ENCODE measurements around the gene TSPEAR.

Gene TSPEAR

GRCh38 chr21:44531606-44532564, 179.5 kb downstream of the TSPEAR start:
- no peaks in the 10 kb centered on the region for H3K36me3 Mint-ChIP-seq (ENCODE audit: insufficient read depth)
- no peaks in the 10 kb centered on the region for H3K4me1 Mint-ChIP-seq (ENCODE audit: low read depth in 2 of 2)
- peaks cover 7 to 33% of the 10 kb centered on the region in 2 donors for H3K27me3 Mint-ChIP-seq
- DNase-seq = no peak
- ATAC-seq (replicated peaks) = no peak
- no peak overlapping the region for H3K27ac Mint-ChIP-seq
- H3K4me3 Mint-ChIP-seq = no peak overlapping the region
- H3K9me3 Mint-ChIP-seq = no peaks in the 10 kb centered on the region

- no peaks in the 10 kb centered on the region for H3K4me1 Mint-ChIP-seq (ENCODE audit: low read depth in 2 of 2)
- ATAC-seq (replicated peaks) (no peak), DNase-seq (no peak)
- no peak overlapping the region for H3K4me3 Mint-ChIP-seq
- no peaks in the 10 kb centered on the region for H3K36me3 Mint-ChIP-seq (ENCODE audit: insufficient read depth)
- no peaks in the 10 kb centered on the region for H3K9me3 Mint-ChIP-seq
- peaks cover 7 to 33% of the 10 kb centered on the region in 2 donors for H3K27me3 Mint-ChIP-seq
- H3K27ac Mint-ChIP-seq = no peak overlapping the region
These were observed 180.3 kb downstream of the TSPEAR start for GRCh38 chr21:44530903-44531605.

- Mint-ChIP-seq H3K9me3 (no peaks in the 10 kb centered on the region), H3K27me3 (peaks cover 7 to 33% of the 10 kb centered on the region in 2 donors), H3K27ac (no peak overlapping the region), H3K4me1 (ENCODE audit: low read depth in 2 of 2) (no peaks in the 10 kb centered on the region), H3K4me3 (no peak overlapping the region), H3K36me3 (ENCODE audit: insufficient read depth) (no peaks in the 10 kb centered on the region)
- ATAC-seq (replicated peaks) (no peak), DNase-seq (no peak)
These were observed 181.0 kb downstream of the TSPEAR start for GRCh38 chr21:44530221-44530902.

GRCh38 chr21:44529503-44530125, 181.8 kb downstream of the TSPEAR start:
- H3K4me1 Mint-ChIP-seq (ENCODE audit: low read depth in 2 of 2) = no peaks in the 10 kb centered on the region
- H3K36me3 Mint-ChIP-seq (ENCODE audit: insufficient read depth) = no peaks in the 10 kb centered on the region
- no peaks in the 10 kb centered on the region for H3K9me3 Mint-ChIP-seq
- no peak overlapping the region for H3K27ac Mint-ChIP-seq
- DNase-seq (no peak), ATAC-seq (replicated peaks) (no peak)
- no peak overlapping the region for H3K4me3 Mint-ChIP-seq
- H3K27me3 Mint-ChIP-seq = peaks cover 7 to 33% of the 10 kb centered on the region in 2 donors

GRCh38 chr21:44529011-44529421, 182.4 kb downstream of the TSPEAR start:
- Mint-ChIP-seq H3K36me3 (ENCODE audit: insufficient read depth) (no peaks in the 10 kb centered on the region), H3K9me3 (no peaks in the 10 kb centered on the region), H3K4me3 (no peak overlapping the region), H3K27me3 (peaks cover 7 to 33% of the 10 kb centered on the region in 2 donors), H3K4me1 (ENCODE audit: low read depth in 2 of 2) (no peaks in the 10 kb centered on the region), H3K27ac (no peak overlapping the region)
- no peak for DNase-seq
- ATAC-seq (replicated peaks) = no peak

GRCh38 chr21:44528634-44528995, 182.8 kb downstream of the TSPEAR start:
- no peak overlapping the region for H3K27ac Mint-ChIP-seq
- no peak overlapping the region for H3K4me3 Mint-ChIP-seq
- H3K9me3 Mint-ChIP-seq = no peaks in the 10 kb centered on the region
- peaks cover 7 to 33% of the 10 kb centered on the region in 2 donors for H3K27me3 Mint-ChIP-seq
- H3K36me3 Mint-ChIP-seq (ENCODE audit: insufficient read depth) = no peaks in the 10 kb centered on the region
- DNase-seq (no peak), ATAC-seq (replicated peaks) (no peak)
- H3K4me1 Mint-ChIP-seq (ENCODE audit: low read depth in 2 of 2) = no peaks in the 10 kb centered on the region

GRCh38 chr21:44527983-44528633, 183.3 kb downstream of the TSPEAR start:
- Mint-ChIP-seq H3K4me1 (ENCODE audit: low read depth in 2 of 2) (no peaks in the 10 kb centered on the region), H3K9me3 (no peaks in the 10 kb centered on the region), H3K4me3 (no peak overlapping the region), H3K36me3 (ENCODE audit: insufficient read depth) (no peaks in the 10 kb centered on the region), H3K27ac (no peak overlapping the region), H3K27me3 (peaks cover 7 to 33% of the 10 kb centered on the region in 2 donors)
- ATAC-seq (replicated peaks) (no peak), DNase-seq (no peak)

GRCh38 chr21:44527156-44527982, 184.0 kb downstream of the TSPEAR start:
- Mint-ChIP-seq H3K4me1 (ENCODE audit: low read depth in 2 of 2) (no peaks in the 10 kb centered on the region), H3K27ac (no peak overlapping the region), H3K4me3 (no peak overlapping the region), H3K36me3 (ENCODE audit: insufficient read depth) (no peaks in the 10 kb centered on the region), H3K9me3 (no peaks in the 10 kb centered on the region), H3K27me3 (peaks cover 7 to 33% of the 10 kb centered on the region in 2 donors)
- DNase-seq (no peak), ATAC-seq (replicated peaks) (no peak)

GRCh38 chr21:44526096-44526997, 185.0 kb downstream of the TSPEAR start:
- DNase-seq (no peak), ATAC-seq (replicated peaks) (no peak)
- Mint-ChIP-seq H3K4me3 (no peak overlapping the region), H3K27ac (no peak overlapping the region), H3K27me3 (peaks cover 7 to 23% of the 10 kb centered on the region in 2 donors), H3K36me3 (ENCODE audit: insufficient read depth) (no peaks in the 10 kb centered on the region), H3K9me3 (no peaks in the 10 kb centered on the region), H3K4me1 (ENCODE audit: low read depth in 2 of 2) (no peaks in the 10 kb centered on the region)

- Mint-ChIP-seq H3K4me3 (no peak overlapping the region), H3K9me3 (no peaks in the 10 kb centered on the region), H3K4me1 (ENCODE audit: low read depth in 2 of 2) (no peaks in the 10 kb centered on the region), H3K27ac (no peak overlapping the region), H3K27me3 (peaks cover 7 to 16% of the 10 kb centered on the region in 2 donors), H3K36me3 (ENCODE audit: insufficient read depth) (no peaks in the 10 kb centered on the region)
- ATAC-seq (replicated peaks) (no peak), DNase-seq (no peak)
These were observed 185.8 kb downstream of the TSPEAR start for GRCh38 chr21:44525391-44526095.

Measured in effector memory CD8-positive, alpha-beta T cell (primary cell).